ENCODE results near the gene URGCP.
"Not testable (repeated sequence)": the region's sequence is repeated elsewhere in the genome, so short reads cannot be mapped to it uniquely, and the experiment has no call there.

URGCP gene

GRCh38 chr7:43921423-43921822 is 15.0 kb upstream of the URGCP start:
- no peak for DNase-seq (ENCODE audit: low spot score)

DNA sequence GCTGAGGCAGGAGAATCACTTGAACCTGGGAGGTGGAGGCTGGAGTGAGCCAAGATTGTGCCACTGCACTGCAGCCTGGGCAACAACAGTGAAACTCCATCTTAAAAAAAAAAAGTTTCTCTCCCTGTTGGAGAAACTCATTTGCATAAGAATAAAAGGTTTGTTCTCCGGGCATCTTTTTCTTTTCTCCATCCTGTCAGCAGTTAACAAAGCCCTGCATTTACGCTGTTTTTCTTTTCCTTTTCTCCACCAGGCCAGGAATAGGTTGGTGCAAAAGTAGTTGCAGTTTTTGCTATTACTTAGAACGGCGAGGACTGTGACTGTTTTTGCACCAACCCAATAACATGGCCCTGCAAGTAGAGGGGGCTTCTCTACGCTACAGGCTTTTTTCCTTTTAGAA is 9.5 kb upstream of the URGCP start:
- DNase-seq (ENCODE audit: low spot score) = no peak

GRCh38 chr7:43914795-43915194 is 8.4 kb upstream of the URGCP start:
- DNase-seq (ENCODE audit: low spot score) = no peak

DNA sequence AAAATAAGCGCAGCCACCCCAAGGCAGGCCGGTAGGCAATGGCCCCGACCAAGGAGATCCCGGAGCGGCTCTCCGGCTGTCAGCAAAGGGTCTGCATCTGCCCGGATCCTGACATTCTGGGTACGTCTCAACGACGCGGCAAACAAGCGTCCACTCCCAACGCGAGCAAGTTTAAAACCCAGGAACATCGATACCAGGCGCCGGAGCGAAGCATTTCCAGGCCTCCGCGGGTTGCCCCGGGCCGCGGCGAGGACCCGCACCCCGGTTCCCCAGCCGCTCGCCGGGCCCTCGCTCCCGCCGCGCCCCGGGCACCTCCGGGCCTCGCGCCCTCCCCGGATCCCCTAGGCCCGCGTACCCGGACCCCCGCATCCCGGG is 453 bp downstream of the URGCP start:
- peak; percentile 3 for DNase-seq (ENCODE audit: low spot score)

DNA sequence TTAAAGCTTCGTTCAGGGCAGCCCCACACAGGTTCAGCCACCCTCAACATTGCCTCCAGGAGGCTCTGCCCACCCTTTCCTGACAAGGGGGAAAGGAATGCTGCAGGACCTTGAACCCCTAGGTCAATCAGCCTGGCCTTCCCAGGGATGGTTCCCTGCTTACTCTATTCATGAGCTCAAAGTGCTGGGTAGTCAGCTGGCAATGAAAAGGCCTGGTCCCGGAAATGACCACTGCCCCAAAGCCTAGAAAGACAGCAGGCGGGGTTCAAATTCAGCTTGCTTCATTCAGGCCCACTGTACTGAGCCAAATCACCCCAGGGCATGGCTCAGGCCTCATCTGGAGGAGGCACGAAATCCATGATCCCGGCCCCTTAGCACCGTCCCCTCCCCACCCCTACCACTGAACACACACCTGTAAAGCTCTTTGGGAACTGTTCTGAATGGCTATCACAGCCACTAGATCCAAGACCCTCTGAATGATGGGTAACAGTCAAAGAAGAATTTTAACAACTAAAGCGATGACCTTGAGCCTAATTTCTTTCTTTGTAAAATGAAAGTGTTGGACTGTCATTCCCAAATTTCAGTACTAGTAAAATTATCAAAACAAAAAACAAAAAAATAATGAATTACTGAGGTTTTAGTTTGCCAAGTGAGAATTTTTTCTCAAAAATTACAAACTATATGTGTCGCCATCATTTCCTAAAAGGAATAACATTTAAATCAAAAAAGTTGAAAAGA is 1.0 kb downstream of the URGCP start:
- DNase-seq (ENCODE audit: low spot score) = no peak

DNA sequence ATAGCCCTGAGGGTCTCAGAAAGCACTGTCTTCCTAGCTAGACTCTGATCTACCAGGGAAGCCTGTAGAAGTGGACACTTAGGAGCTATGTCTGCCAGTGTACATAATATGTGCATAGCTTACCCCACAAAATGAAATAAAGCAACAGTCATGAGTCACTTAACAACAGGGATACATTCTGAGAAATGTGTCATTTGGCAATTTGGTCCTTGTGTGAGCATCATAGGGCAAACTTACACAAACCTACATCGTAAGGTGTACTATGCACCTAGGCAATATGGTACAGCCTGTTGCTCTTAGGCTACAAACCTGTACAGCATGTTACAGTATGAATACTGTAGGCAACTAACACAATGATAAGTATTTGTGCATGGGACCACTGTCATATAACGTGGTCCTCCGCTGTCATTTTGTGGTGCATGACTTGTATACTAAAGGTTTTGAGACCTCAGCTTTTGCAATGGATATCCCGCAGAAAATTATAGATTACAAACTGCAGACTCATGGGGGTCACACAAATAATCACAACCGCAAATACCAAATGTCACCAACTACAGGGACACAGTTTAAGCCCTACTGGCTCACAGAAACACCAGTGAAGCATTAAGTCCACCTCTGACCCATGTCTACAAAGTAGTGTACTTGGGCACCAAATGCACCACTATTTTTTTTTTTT is 1.7 kb downstream of the URGCP start:
- no peak for DNase-seq (ENCODE audit: low spot score)

GRCh38 chr7:43902542-43903054 is 3.8 kb downstream of the URGCP start:
- DNase-seq (ENCODE audit: low spot score) = no peak

DNA sequence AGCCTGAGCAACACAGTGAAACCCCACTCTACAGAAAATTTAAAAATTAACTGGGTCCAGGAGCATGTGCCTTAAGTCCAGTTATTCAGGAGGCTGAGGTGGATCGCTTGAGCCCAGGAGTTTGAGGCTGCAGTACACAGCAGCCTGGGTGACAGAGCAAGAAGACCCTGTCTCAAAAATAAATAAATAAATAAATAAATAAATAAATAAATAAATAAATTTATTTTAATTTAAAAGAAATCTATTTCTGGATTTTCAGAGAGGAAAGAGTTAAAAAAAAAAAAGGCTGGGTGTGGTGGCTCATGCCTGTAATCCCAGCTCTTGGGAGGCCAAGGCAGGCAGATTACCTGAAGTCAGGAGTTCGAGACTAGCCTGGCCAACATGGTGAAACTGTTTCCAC is 7.8 kb downstream of the URGCP start:
- DNase-seq (ENCODE audit: low spot score) = not testable (repeated sequence)

DNA sequence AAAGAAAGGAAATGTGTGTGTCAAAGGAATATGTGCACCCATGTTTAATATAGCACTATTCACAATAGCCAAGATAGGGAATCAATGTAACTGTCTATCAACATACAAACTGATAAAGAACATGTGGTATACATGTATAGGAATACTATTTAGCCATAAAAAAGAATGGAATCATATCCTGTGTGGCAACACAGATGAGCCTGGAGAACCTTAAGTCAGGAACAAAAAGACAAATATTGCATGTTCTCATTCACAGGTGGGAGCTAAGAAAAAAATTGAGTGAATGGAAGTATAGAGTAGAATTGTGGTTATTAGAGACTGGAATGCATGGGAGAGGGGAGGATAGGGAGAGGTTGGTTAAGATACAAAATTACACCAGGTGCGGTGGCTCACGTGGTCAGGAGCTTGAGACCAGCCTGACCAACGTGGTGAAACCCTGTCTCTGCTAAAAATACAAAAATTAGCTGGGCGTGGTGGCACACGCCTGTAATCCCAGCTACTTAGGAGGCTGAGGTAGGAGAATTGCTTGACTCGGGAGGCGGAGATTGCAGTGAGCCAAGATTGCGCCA is 10.5 kb downstream of the URGCP start:
- no peak for DNase-seq (ENCODE audit: low spot score)

GRCh38 chr7:43891069-43891955 is 15.1 kb downstream of the URGCP start:
- no peak for DNase-seq (ENCODE audit: low spot score)

- no peak for DNase-seq (ENCODE audit: low spot score)
Observed at GRCh38 chr7:43890468-43890867, 15.9 kb downstream of the URGCP start.

DNA sequence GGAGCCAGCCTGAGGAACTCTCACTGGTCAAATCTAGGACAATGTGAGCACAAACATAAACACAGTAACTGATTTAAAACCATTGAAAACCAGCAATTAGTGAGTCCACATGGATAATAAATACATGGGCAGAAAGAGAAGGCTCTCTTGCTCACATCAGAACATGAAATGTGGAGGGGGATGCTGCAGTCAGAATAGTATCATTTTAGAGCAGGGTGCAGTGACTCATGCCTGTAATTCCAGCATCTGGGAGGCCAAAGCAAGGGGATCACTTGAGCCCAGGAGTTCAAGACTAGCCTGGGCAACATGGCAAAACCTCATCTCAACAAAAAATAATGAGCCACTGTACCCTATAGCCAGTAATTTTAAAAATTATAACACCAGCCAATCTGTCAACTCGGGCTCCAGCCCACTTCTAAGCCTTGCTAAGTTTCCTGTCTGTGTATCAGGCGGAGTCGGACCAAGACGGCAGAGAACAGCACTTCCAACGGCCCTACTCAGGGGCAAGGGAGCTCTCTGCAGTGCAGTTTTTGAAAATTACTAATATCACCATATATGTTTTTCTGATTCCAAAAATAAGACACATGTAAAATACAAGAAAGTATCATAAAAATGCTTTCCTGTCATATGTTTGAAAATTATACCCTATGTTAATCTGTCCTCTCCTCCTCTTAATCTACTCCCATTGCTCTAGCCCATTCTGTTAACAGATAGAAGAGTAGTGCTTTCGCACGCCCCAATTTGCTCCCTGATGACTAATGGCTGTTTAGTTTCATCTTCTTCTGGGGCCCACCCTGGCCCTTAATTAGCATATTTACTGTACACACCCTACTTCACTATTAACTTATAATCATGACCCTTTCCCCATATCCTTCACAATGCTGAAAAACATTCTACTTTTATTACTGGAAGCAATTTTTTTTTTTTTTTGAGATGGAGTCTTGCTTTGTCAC is 17.1 kb downstream of the URGCP start:
- no peak for DNase-seq (ENCODE audit: low spot score)

DNA sequence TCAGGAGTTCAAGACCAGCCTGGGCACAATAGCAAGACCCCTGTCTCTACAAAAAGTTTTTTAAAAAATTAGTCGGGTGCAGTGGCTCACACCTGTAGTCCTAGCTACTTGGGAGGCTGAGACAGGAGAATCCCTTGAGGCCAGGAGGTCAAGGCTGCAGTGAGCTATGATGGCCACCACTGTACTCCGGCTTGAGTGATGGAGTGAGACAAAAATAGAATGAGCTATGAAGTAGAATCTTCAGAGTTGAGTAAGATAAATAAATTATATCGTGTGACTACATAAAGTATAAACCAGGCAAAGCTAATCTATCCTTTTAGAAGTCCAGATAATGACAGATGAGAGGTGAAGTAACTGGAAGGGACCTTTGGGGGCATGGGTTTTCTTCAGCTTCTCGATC is 21.8 kb downstream of the URGCP start:
- DNase-seq (ENCODE audit: low spot score) = no peak

DNA sequence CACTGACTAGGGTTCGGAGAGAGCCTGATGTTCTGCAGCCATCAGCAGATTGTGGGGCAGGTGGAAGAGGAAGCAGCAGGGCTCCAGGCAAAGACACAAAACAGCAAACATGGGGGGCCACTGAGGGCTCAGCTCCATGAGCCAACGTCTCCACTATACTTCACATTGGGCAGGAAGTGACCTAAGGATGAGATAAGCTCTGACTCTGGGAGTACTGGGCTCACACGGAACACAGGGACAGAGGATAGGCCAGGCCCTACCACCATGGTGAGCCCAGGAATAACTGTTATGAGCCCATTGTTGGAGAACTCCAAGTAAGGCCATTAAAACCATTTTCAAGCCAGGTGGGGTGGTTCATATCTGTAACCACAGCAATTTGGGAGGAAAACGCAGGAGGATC is 22.2 kb downstream of the URGCP start:
- DNase-seq (ENCODE audit: low spot score) = no peak

DNA sequence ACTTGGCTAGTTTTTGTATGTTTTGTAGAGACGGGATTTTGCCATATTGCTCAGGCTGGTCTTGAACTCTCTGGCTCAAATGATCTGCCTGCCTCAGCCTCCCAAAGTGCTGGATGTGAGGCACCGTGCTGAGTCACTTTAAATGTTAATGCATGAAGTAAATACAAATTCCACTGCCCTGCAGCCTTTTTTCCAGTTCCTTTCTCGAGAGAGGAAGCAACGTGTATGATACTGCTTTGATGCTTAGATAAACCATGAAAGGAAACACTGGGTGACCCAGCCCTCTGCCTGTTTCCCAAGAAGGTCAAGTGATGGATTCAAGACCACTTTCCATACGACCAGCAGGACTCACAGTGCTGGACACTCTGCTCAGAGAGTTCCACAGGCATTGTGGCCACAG is 25.8 kb downstream of the URGCP start:
- no peak for DNase-seq (ENCODE audit: low spot score)

DNA sequence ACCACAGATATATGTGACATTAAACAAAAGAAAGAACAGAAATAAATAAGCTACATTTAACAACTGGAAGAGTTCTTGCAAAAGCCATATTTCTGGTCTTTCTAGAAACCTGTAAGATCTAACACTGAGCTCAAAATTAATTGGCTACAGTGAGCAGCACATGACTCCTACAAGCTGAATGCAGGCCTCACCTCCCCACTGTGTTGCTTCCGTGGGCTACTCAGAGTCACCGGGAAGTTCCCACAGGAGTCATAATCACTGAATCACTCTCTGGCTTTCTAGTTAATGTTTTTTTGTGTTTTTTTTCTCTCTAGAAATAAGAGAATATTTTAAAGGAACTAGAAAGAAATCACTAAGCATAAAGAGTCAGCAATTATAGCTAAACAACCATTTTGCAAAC is 26.9 kb downstream of the URGCP start:
- no peak for DNase-seq (ENCODE audit: low spot score)

DNA sequence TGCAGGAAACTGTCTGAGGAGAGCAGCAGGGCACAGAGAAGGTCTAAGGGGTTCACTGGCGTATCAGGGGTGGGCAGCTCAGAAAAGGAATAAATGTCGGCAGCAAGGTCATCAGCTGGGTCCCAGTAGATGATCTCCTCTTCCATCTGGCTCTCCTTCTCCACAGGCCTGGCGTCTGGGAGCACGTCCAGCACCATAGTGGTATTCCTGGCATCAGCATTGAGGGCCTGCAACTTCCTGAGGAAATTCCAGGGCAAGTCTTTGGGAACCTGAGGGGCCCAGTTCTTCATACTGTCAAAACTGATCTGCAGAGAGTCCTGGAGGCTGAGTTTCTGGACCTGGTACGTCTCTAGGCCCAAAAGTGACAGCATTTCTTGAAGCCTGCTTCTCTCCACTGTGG is 27.5 kb downstream of the URGCP start:
- no peak for DNase-seq (ENCODE audit: low spot score)

GRCh38 chr7:43877968-43878864 is 28.2 kb downstream of the URGCP start:
- DNase-seq (ENCODE audit: low spot score) = no peak

GRCh38 chr7:43876976-43877745 is 29.2 kb downstream of the URGCP start:
- no peak for DNase-seq (ENCODE audit: low spot score)

Data from CD4-positive, alpha-beta T cell treated with Interleukin-6 at 100 ng/mL for 8 hours (primary cell).